Hematopoietic multipotent progenitor cell treated with erythropoietin and hydrocortisone succinate and interleukin-3 and kit ligand, for 6 days (in vitro differentiated cells): ENCODE measurements around the gene QRFP.
A peak's percentile ranks its signal among the peaks of the same experiment; 100 is the strongest.

ENCODE experiments used
- DNase-seq: peaks from one replicate; pipeline ENCODE4 v3.0.0-alpha.2; 2015

Gene QRFP

DNA sequence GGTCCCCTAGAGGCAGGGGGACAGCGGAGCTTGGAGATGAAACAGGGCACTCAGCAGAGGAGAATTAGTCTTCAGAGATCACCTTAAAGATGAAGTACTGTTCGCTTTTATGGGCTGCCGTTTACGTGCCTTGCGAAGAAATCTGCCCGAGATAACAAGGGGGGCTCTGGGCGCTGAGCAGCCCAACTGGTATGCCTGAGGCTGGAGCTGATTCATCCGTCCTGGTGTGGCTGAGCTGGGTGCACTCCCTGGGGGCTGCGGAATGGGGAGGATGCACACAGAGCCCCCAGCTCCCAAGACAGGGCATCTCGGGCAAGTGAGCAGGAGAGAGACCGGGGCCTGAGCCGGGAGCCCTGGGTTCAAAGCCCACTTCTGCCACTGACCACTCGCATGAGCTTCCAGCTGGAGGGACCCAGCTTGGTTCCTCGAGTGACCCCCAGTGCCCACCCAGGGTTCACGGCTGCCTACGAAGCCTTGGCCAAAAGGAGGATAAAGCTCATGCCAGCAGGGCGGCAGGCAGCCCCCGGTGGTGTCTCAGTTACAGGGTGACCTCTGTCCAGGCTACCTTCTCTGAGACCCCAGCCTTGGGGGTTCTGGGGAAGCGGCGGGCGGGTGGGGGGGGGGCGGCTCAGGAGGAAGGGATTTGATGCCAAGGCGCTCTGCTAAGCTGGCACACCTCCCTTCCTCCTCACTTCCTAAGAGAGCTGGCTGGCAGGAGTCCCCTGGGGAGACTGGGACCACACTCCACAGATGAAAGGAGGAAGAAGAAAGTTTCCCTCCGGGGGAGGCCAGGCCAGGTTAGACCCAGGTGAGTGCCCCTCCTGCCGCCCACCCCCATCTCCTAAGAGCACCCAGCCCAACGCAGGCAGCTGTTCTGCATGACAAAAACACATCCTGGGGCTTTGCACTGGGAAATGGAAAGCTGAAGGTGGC, 36.8 kb upstream of the QRFP start:
- DNase-seq, result no peak

DNA sequence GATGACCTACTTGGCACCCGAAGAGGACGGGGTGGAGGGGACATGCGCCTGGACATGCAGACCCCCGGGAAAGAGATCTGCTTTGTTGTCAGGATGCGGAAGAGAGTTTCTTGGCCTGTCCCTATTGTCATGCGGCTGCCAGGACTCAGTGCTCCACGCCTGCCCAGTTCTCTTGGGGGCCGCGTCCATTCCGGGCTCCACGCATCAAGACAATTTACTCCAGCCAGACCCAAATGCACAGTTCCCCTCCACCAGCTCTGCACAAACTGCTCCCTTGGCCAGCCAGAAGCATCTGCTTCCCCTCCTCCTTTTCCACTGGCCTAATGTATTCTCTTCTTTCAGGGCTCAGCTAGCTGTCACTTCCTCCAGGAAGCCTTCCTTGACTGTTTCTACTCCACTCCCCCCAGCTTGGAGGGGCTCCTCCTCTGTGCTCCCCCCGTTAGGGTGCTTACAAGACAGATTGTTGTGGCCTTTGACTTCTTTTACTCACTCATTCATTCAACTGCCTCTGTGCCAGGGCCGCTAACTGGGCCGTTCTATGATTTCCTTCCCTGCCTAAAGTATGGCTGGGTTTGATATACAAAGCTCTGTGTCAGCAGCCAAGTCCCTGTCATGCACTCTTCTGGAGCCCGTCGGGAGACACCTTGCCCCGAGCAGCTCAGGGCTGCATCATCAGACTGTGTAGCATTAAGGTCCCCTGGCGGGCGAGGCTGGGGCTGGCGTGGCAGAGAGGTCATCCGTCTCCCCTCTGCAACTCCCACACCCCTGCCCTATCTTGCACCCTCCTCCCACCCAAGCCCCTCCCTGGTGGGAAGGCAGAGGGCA, 35.9 kb upstream of the QRFP start:
- peak; percentile 21 for DNase-seq

DNA sequence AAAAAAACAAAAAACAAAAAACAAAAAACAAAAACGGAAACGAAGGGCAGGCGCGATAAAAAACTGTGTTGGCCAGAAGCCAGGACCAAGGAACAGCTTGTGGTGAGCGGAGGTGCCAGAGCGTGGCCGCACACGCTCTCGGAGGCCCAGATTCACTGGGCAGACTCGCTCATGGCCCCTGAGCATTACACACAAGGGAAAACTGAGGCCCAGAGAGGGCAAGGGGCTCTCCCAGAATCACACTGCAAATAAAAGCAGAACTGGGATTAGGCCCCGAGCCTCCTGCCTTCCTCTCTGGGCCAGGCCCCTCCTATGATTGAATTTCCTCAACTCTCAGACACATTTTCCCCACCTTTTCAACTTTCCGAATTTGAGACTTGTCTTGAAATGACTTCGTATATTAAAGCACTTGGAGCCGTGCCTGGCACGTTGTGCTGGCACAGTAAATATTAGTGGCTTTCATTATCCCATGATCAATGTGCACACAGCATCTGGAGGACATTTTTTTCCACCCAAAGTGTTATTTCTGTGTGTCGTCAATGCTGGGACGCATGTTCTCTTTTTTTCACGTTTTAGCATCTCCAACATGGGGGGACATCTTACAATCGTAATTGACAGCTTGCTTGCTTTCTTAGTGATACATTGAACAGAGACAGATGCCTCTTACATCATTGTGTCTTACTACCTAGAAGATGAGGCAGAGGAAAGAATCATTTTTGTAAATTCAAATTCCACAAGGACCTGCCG, 35.1 kb upstream of the QRFP start:
- DNase-seq, result no peak

DNA sequence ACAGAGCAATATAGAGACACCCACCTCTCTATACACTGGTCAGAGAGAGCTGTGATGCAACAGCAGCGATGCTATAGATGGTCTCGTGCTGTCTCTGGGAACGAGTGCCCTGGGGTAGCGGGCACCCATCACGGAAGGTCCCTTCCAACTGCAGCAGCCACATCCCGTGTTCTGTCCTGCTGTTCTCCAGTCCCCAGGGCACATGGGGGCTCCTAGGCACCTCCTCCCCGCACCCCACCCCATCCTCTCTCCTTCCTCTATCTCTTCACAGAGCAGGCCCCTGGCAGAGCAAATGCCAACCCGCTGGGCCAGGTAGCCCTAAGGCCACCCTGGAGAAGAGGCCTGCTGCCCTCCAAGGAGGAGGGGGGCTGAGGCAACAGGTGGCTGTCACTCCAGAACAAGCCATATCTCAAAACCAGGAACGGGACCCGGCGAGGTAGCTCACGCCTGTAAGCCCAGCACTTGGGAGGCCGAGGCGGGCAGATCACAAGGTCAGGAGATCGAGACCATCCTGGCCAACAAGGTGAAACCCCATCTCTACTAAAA, 34.3 kb upstream of the QRFP start:
- no peak for DNase-seq

DNA sequence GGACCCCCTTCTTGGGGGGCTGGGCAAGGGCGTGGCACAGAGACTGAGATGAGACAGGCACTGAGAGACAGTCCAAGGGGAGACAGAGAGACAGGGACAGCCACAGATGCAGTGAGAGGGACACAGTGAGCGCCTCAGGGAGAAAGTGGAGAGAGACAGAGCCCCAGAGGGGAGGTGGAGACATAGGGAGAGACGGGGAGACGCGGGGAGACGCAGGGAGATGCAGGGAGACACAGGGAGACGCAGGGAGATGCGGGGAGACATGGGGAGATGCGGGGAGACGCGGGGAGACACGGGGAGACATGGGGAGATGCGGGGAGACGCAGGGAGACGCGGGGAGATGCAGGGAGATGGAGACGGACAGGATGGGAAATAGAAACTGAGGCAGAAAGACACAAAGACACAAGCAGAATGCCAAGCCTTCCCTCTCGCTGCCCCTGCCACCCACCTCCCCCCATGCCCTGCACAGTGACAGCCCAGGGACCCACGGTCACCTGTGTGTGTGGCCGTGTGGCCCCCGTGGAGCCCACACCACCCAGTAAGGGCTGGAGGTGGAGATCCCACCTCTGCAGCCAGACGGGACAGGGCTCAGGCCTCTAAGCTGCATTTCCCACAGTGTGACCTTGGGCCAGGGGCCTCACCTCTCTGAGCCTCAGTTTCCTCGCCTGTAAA, 33.7 kb upstream of the QRFP start:
- DNase-seq, result no peak

DNA sequence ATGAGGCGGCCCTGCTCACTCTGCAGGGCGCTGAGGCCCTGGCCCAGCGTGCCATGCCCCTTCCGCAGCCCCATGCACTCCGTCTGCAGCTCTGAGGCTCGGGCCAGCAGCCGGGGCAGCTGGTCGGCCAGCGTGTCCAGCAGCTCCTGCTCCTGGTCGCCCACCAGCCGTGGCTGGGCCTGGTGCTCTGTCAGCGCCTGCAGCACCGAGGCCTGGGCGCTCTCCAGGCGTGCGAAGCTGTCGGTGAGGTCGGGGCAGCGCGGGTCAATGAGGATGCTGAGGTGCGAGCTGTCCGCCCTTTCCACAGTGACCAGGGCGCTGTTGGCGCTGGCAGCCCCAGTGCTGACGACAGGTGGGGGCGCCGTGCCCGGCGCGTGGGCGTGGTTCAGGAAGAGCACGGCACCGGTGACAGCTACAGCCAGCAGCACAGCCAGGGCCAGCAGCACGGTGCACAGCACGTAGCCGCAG, 33.0 kb upstream of the QRFP start:
- no peak for DNase-seq

DNA sequence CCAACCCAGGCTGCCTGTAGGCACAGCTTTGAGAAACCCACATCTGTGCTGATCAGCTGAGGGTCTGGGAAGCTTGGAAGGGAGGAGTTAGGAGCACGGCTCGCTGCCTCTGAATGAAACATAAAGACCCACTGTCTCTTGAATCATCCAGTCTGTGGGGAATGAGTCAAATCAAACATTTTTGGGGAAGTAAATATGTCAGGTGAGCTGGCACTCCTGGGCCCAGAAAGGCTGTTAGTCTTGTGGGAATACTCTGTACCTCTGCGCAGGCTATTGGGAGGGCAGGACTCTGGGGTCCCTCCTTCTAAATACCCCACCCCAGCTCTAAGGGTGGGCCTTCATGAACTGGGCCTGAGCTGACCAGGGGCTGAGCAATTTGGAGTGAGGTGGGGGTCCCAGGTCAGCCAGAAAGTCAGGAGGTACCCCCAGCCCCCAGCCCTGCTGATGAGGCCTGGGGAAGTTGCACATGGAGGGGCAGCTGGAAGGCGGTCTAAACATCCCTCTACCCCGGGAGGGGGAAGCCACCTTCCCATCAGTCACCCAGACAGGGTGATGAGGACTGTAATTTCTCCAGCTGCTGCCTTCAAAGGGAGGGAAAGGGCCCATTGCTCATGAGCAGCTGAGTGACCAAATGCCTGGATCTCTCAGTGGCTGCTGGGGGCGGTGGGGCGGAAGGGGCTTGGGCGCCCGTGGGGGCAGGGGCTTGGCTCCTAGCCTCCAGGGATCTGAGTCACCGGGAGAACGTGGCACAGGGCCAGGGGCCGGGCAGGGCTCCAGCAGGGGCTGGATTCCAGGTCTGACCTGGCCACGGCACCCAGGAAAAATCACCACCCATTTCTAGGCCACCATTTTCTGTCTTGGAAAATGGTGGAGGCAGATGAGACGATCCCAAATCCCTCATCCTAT, 31.6 kb upstream of the QRFP start:
- no peak for DNase-seq

DNA sequence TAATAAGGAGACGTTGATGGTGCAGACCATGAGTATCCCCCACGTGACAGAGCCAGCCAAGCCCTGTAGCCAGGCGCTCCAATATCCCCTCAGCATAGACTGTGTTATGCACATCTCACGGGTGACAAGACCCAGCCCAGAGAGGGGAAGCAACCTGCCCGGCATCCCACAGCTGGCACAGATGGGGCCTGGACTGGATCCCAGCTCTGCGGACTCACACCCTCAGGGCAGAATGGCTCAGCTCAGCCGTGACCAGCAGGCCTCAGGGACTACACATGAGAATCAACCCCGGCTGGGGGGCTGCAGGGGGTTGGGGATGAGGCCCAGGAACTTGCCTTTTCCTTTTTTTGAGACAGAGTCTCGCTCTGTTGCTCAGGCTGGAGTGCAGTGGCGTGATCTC, 30.7 kb upstream of the QRFP start:
- DNase-seq, result no peak

DNA sequence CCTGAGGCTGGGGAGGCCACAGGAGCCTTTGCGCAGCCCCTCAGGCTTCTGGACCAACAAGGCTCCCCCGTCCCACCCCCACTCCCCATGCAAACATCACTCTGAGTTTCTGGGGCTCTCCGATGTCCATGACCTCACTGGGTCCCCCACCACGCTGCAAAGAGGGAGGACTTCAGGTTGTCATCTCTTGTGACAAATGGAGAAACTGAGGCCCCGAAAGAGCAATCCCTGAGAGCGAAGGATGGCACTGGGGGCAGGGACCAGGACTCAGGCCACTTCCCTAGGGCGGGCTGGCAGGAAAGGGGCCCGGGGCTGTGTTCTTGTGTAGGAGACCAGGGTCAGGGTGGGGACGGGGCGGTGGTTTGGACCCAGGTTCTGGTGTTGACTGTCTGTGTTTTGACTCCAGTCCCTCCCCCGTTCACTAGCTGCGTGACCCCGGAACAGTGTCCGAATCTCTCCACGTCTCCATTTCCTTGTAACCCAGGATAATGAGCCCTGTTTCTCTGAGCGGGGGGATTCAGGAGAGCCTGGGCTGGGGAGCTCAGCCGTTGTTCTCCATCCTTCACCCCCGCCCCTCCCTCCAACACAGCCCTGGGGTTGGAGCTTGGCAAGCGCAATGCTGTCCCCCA, 28.6 kb upstream of the QRFP start:
- DNase-seq, result no peak

DNA sequence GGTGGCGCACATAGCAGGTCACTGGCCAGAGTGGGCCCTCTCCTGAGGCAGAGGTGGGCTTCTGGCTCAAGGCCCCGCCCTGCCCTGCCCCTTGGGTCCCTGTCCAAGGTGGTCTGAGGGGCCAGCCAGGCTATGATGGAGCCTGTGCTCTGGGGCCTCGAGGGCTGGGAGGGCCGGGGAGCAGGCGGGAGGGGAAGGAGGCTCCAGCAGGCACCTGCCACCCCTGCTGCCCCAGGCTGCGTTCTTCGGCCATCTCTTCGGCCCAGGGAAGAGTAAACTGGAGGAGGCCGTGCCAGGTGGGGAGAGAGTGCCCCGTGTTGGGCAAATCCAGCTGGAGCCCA, 27.8 kb upstream of the QRFP start:
- DNase-seq, result no peak

DNA sequence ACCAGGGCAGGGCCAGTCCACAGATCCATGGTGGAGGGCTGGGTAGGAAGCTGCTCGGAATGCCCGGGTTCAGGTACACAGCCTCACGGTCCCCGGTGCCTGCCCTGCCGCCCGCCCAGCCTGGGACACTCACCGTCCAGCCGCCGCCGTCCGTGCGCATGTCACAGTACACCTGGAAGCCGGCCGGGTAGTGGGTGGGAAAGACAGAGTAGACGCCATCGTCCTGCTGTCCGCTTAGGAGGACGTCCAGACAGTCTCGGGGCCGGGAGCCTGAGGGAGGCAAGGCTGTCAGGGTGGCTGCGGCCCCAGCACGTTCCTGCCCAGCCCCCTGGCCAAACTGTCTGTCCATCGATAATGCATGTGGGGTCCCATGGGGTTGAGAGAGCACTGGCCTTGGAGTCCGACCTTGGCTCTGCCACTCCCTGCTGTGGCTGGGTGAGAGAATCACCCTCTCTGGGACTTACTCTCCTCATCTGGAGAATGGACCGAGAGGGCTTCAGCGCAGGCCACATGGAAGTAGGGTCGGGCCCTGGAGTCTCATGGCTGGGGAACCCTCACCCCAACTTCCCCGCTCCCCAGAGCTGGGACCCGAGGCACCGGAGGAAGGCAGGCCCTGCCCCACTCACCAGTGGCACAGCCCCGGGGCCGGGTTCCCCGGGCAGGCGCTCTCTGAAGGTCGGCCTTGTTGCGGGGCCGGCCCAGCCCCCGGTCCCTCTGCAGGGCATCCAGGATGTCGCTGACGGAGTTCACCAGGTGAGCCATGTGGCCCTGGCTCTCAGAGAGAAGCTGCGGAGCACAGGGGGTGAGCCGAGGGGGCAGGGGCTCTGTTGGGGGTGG, 27.2 kb upstream of the QRFP start:
- DNase-seq, result no peak

DNA sequence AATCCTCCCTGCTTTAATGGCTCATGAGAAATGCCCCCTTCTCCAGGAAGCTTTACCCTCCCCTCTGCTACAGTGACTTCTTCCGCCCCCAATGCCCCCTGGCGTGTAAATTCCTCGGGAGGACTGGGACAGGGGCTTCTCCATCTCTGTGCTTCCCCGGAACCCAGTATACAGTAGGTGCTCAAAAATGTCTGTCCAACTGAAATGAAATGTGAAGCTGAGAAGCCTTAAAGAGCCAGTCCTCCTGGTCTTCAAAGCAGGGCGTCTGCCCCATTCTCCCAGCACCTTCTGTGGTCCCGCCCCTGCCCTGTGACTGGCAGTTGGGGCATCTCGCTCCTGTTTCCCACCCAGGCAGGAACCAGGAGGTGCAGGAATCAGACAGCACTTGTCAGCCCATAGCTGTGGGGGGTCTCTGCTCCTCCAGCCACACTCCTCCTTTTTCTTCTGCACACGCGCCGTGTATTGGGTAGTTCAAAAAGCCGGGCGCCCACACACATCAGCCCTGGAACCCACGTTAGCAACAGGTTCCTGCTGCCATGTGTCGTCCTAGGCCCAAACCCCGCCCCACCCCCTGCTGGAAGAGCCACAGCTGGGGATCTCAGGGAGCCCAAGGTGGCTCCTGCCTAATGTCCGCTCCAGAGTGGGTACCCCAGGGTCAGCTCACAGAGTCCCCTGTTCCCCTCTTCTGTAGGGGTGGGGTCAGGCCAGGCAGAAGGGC, 26.4 kb upstream of the QRFP start:
- no peak for DNase-seq

DNA sequence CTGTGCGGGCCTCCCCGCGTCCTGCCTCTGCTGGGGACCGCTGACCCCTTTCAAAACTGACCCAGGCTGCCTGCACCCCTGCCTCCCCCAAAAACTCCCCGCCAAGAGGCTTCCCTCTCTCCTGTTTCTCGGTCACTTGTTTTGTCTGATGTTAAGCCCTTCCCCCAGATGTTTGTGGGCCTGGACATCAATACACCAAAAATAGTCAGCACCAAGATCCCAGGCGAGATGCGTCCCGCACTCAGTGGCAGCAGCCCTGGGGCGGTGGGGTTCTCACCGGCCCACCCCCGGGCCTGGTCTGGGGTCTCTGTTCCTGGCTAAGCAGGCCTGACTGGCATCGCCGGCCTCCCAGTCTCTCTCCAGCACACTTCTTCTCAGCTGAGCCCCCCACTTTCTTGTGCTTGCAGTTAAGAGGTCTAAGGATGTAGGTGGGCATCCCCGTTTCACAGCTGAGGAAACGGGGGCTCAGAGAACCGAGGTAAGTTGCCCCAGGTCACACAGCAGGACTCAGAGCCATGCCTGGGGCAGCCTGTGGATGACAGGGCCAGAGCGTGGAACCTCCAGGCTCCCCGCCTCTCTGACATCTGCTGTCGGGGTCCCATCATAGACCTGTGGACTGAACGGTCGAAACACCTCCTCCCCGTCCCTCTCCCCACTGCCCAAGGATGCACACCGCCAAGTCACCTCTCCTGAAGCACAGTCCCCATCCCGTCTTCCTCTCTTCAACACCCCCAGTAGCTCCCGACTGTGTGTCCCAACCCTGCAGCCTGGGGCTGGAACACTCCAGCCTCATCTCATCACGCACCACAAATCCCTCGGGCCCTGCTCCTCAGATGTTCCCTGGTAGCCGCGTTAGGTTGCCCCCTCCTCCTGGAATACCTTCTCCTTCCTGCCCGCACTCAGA, 25.6 kb upstream of the QRFP start:
- DNase-seq, result no peak

DNA sequence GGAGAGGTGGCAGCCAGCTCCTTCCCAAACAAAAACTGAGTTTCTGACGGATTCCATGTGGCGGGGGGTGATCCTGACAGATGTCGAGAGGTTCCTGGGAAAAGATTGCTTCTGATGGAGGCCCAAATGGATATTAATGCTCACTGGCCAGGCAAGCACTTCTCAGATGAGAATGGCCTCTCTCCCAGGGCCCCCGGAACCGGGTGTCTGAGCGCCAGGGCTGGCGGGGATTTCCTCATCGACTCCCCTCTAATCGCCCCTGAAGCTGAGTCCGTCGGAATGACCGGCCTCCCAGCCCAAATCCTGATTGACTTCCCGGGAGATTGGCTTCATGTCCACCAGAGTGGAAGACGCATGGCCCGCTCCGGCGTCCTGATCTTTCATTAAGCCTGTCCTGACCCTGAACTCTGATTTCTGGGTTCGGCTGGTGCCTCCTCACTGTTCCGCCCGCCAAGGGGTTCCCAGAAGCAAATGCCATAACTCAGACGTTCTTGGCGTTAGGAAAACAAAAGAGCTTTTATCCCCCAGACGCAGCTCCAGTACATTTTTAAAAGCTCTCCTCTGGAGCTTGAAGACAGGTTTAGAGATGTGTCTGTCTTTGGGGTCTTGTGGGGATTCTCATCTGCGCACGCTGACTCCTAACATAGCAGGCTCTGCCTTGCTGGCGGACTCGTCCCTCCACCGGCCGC, 24.8 kb upstream of the QRFP start:
- DNase-seq, result no peak

DNA sequence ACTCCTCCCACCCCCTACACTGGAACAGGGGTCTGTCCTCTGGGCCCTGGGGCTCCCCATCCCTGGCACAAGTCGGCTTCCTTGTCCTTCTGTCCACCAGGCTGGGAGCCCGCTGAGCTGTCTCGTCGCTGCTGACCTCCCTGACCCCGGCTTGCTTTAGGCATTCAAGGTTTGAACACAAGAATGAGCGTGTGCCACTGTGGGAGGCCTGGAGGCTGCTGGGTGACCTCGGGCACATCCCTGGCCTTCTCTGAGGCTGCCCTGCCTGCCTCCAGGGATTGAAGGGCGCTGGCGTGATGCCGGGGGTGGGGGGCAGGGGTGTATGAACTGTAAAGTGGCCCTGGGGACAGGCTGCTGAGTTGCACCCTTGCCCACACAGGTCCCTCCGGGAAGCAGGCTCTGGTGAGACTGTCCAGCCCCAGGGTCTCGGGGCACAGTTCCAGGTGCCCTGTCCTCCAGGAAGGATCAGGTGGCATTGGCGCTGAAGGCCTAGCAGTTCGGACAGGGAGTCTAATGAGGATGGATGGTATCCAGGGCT, 24.2 kb upstream of the QRFP start:
- DNase-seq, result no peak

DNA sequence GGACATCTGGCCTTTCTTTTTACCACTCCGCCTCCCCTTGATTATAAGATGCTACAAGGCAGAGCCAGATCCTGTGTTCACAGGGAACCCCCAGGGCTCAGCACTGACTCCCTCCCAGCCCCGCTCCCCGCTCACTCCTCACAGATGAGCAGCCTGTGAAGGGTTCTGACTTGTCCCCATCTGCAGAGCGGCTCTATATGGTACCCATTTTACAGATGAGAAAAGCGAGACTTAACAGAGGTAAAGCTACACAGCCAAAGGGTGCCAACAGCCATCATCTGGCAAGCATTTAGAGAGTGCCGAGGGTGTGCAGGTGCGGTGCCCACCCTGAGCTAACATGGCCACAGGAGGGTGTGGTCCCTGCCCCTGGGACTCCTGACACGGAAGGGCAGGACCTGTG, 23.6 kb upstream of the QRFP start:
- DNase-seq, result no peak

DNA sequence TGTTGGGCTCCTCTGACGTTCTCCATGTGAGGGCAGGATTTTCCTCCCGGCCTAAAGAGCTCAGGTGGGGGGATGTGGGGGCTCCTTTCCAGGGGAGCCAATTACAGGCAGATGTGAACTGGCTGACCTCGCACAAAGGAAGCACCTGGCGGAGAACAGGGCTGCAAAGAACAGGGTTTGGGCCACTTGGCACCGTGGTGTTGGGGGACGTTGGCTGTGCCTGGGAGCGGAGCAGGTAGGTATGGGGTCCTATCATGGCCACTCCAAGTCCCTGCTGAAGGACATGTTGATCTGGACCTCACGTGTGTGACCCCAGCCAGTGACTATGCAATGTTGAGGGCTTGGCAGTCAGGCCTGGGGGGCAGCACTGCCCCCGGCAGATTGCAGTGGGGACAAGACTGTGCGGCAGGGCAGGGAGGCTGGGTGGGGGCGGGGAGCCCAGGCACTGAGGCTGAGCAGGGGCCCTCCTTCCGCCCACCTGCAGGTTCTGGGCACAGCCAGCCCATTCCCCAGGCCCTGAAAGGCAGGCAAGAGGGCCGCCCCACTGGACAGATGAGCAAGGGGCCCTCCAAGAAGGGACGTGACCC, 23.0 kb upstream of the QRFP start:
- no peak for DNase-seq
